ENCODE measurements around the gene CLSTN2.

- no peak for TF ChIP-seq RFX5 (IDR thresholded peaks at IDR 0.05; ENCODE audit: borderline replicate concordance, low read depth, low read length)
- TF ChIP-seq CTCF (IDR thresholded peaks at IDR 0.05; ENCODE audit: control extremely low read depth in 1 of 3, insufficient read depth in 1 of 3, low read depth in 1 of 3, low read length in 3 of 3), result no peak
- TF ChIP-seq JUND (IDR thresholded peaks at IDR 0.05; ENCODE audit: low read length), result no peak
- no peak for TF ChIP-seq FOSL1 (IDR thresholded peaks at IDR 0.05; ENCODE audit: insufficient read depth, low read depth, low read length)
- TF ChIP-seq YY1 (IDR thresholded peaks at IDR 0.05; ENCODE audit: low read depth, low read length), result no peak
- TF ChIP-seq POLR2AphosphoS5 (IDR thresholded peaks at IDR 0.05; ENCODE audit: low read depth, low read length), result no peak
- TF ChIP-seq ZNF274 (IDR thresholded peaks at IDR 0.05; ENCODE audit: borderline replicate concordance, extremely low read depth, low read length), result no peak
Measured at GRCh38 chr3:140268610-140269009, 333.6 kb downstream of the CLSTN2 start.

Measured in H1 (cell line).